Measurements from ENCODE around the gene IMPG2.

The IMPG2 gene

GRCh38 chr3:101240719-101241399 is 79.5 kb downstream of the IMPG2 start:
- DNase-seq (ENCODE audit: low read depth in 2 of 2): no peak

- DNase-seq (ENCODE audit: low read depth in 2 of 2): no peak
Measured at GRCh38 chr3:101235048-101235447, 85.3 kb downstream of the IMPG2 start.

DNA sequence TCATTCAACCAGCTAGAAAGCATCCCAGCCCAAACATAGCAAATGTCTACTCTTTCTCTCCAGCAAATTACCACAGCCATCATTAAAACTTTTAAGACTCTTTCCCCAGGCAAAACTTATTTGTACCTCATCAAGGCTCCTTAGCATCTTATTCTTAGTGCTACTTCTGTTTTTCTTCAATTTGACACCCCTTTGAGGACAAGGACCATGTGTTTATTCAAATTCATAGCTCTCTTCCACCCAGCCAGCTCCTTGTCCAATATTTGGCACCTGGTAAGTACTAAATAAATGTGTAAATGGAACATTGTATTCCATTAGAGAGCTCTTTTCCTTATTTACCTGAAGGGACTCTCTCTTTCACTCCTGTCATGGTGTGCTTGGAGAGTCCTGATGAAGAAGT is 89.8 kb downstream of the IMPG2 start:
- DNase-seq (ENCODE audit: low read depth in 2 of 2): no peak

DNA sequence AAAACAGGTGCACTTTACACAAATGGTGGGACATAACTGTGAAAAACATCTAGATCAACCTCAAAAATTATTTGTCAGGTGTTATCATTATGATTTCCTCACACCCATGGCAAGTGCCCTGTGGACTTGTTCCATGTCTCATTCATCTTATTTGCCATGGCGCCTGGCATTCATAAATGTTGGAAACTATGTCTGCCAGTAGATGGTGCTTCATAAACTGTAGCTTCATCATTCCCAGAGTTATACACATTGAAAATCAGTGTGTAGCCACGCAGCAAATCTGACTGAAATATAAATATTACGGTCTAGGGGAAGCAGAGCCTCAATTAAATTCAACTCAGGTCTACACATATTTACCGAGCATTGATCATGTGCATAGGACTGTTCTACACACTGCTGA is 90.7 kb downstream of the IMPG2 start:
- DNase-seq (ENCODE audit: low read depth in 2 of 2): no peak

- DNase-seq (ENCODE audit: low read depth in 2 of 2): no peak
Measured at GRCh38 chr3:101228441-101228840, 91.9 kb downstream of the IMPG2 start.

DNA sequence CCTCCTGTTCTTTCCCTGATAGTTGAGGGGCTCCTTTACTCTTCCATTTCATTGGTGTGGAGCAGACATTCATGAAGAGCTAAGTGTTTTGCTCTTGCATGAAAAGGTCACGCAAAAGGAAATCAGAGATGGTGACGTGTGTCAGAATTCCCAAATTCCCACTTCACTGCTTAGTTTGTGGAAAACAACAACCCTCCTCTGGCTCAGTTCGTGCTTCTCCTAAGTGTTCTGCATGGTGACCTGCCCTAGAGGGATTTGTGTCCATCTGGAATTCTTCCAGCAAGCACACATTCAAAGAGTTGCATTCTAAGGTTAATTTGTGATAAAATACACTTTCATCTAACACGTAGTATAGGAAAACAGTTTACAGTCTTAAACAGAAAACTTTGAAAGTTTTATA is 95.6 kb downstream of the IMPG2 start:
- no peak for DNase-seq (ENCODE audit: low read depth in 2 of 2)

DNA sequence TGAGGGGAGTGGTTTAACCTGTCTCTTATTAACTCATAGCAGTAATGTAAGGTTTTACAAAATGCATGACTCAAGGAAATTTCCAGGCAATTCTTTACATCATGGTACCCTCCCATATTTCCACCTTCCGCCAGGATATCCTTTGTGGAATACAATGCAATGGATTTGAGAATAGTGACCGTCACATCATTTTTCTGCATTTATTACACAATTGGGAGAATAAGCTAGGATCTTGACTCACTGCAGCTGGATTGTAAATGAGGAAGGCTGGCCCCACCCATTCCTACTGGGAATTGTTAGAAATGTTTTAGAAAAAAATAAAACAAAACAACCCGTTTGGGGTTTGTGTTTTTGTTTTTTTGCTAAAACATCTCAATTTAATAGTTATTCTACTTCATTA is 97.4 kb downstream of the IMPG2 start:
- no peak for DNase-seq (ENCODE audit: low read depth in 2 of 2)

- no peak for DNase-seq (ENCODE audit: low read depth in 2 of 2)
Measured at GRCh38 chr3:101219842-101220560, 100.4 kb downstream of the IMPG2 start.

GRCh38 chr3:101217472-101218245 is 102.7 kb downstream of the IMPG2 start:
- DNase-seq (ENCODE audit: low read depth in 2 of 2): no peak

- no peak for DNase-seq (ENCODE audit: low read depth in 2 of 2)
Measured at GRCh38 chr3:101216710-101217465, 103.5 kb downstream of the IMPG2 start.

- DNase-seq (ENCODE audit: low read depth in 2 of 2): no peak
Measured at GRCh38 chr3:101212730-101213129, 107.6 kb downstream of the IMPG2 start.

- DNase-seq (ENCODE audit: low read depth in 2 of 2): no peak
Measured at GRCh38 chr3:101204246-101204645, 116.1 kb downstream of the IMPG2 start.

DNA sequence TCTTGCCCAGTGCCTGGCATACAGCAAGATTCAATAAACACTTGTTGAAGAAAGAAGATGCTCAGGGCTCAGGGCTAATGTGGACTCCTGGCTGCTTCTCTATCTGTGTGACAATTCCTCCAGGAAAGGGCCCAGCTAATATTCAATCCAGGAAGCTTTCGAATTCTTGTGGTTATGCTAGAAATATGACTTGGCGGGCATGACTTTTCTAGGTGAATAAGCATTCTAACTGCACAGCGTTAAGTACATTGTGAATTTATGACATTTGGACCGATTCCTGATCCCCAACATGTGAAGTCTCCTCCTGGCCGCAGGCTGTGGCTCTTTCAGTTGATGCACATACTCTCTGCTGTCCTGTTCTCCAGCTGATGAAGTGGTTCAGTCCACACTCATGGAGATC is 117.0 kb downstream of the IMPG2 start:
- DNase-seq (ENCODE audit: low read depth in 2 of 2): no peak

- DNase-seq (ENCODE audit: low read depth in 2 of 2): no peak
Measured at GRCh38 chr3:101202640-101203039, 117.7 kb downstream of the IMPG2 start.

DNA sequence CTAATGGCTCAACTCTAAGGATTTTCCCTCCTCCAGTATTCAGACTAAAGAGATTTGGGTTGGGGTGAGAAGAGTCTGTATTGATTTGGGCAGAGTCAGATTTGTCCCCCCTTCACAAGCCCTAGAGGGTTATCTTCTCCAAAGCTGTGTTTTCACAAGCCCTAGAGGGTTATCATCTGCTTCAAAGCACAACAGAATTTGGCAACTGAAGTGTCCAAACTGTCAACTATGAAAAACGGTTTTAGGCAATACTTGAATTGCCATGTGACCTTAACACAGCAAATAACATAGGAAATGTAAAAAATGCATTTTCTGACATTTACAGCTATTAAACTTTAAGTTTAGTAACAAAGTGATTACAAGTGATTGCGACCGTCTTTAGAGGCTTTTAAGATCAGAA is 119.9 kb downstream of the IMPG2 start:
- DNase-seq (ENCODE audit: low read depth in 2 of 2): no peak

DNA sequence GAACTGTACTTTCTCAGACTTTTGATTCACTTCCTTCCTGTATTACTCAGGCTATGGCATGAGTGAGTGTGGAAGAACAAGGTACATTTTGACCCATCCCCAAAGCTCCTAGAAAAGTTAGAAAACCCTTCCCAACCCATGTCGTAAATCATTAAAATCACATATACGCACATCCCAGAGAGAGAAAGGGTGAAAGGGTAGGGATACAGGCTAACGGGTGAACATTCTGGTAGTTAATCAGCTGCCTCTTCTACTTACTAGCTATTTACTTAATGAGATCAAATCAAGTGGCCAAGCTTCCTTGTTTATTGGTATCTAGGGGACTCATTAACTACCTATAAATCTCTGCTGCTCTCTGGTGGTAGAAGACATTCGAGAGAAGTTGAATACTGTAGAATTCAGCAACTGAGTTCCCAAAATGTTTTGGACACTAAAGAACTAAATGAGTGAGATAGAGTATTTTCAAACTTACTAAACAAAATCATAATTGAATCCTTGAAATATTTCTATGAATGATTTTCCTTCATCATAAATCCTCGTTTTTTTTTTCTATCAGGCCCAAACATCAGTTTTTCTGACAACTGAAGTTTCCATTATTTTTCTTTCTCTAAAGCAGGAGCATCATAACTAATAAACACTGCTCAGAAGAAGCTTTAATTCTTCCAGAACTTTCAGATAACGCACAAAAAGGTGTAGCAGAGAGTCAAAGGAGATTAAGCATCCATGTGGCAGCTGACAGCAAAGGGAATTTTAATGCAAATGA is 124.2 kb downstream of the IMPG2 start:
- DNase-seq (ENCODE audit: low read depth in 2 of 2): no peak

GRCh38 chr3:101194392-101194791 is 126.0 kb downstream of the IMPG2 start:
- no peak for DNase-seq (ENCODE audit: low read depth in 2 of 2)

- DNase-seq (ENCODE audit: low read depth in 2 of 2): no peak
Measured at GRCh38 chr3:101193957-101194356, 126.4 kb downstream of the IMPG2 start.

DNA sequence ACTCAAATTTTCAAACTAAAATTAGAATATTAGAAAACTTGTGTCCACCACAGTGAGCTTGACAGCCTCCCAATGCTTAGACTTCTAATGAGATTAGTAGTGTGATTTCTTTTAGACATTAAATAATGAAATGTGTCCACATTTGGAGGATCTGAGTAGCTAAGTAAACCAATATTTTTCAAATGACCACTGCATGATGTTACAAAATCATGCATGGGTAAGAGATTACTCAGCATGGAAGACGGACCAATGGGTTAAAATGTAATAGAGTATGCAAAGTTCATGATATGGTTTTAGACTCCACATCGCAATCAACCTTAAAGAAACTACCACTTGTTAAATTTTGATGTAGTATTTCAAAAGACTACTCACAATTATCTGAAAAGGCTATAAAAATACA is 130.6 kb downstream of the IMPG2 start:
- no peak for DNase-seq (ENCODE audit: low read depth in 2 of 2)

GRCh38 chr3:101189176-101189575 is 131.2 kb downstream of the IMPG2 start:
- no peak for DNase-seq (ENCODE audit: low read depth in 2 of 2)

DNA sequence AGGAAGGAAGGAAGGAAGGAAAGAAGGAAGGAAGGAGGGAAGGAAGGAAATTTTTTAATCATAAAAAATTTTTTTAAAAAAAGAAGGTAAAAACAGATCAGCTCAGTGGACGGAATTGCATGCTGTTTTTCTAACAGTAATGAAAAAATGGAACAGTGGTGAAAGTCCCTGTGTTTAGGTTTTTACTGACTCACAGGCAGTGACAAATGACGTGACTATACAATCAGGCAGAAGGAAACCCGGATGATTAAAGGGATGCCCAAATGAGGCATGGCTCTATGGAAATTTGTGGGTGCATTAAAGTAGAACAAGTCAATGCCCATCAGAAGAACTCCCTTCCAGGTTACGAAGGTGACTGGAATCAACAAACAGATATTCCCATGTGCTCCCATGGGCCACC is 135.0 kb downstream of the IMPG2 start:
- no peak for DNase-seq (ENCODE audit: low read depth in 2 of 2)

All from stimulated activated CD4-positive, alpha-beta T cell treated with anti-CD3 and anti-CD28 coated beads, Interleukin-1b, Interleukin-23, amount 100 ng/mL, for 4 hours (primary cell).